Kidney (tissue), 14 donors: Measurements from ENCODE around the gene PHTF2. TPM values are rescaled to one million over a fixed set of nuclear protein-coding genes. Genes with fewer than 3 reads are reported as not detected.

Experiments used
- DNase-seq, 5 donors: peaks; one replicate each; pipeline ENCODE4 v3.0.0-alpha.2; 2013 to 2020
- FAIRE-seq: peaks from 2 replicates; lab custom pipeline; 2012; peaks lifted over from hg19 to GRCh38; lab: Jason Lieb, UNC
- H3K27ac ChIP-seq, 2 donors: one replicate each; pipeline ENCODE4 v1.7.0; 2013; ENCODE audit warnings: low read depth in 2 of 2, low read length in 2 of 2, inconsistent platforms in 1 of 2
- H3K27me3 ChIP-seq: one replicate; pipeline ENCODE4 v1.7.1; 2013; ENCODE audit warnings: low read length, inconsistent platforms; ENCODE audit not compliant: control insufficient read depth, insufficient read depth
- H3K36me3 ChIP-seq, 3 donors: one replicate each; pipeline versions ENCODE4 v1.7.0 to v1.7.1; 2013; ENCODE audit warnings: low read length in 3 of 3, control low read depth in 1 of 3, inconsistent platforms in 1 of 3; ENCODE audit not compliant: insufficient read depth in 3 of 3, control insufficient read depth in 2 of 3
- H3K4me1 ChIP-seq, 3 donors: one replicate each; pipeline versions ENCODE4 v1.7.0 to v1.7.1; 2013; ENCODE audit warnings: low read length in 3 of 3, inconsistent platforms in 1 of 3, low read depth in 1 of 3; ENCODE audit not compliant: control insufficient read depth in 2 of 3, insufficient read depth in 2 of 3
- H3K4me3 ChIP-seq, 3 donors: one replicate each; pipeline versions ENCODE4 v1.7.0 to v1.8.1; 2013; ENCODE audit warnings: low read length in 3 of 3, control low read depth in 1 of 3, inconsistent platforms in 1 of 3
- H3K9ac ChIP-seq, 3 donors: one replicate each; pipeline versions ENCODE4 v1.7.0 to v1.7.1; 2013; ENCODE audit warnings: low read length in 3 of 3, control low read depth in 1 of 3, inconsistent platforms in 1 of 3
- H3K9me3 ChIP-seq, 3 donors: one replicate each; pipeline versions ENCODE4 v1.7.0 to v1.7.1; 2013; ENCODE audit warnings: low read length in 3 of 3, control low read depth in 1 of 3, inconsistent platforms in 1 of 3; ENCODE audit not compliant: control insufficient read depth in 2 of 3, insufficient read depth in 1 of 3
- CTCF ChIP-seq: IDR thresholded peaks from 3 replicates; pipeline ENCODE4 v1.5.1; 2012; ENCODE audit warnings: mild to moderate bottlenecking, moderate library complexity, borderline replicate concordance; ENCODE audit not compliant: insufficient read depth; ENCODE audit errors: extremely low read depth
- intact Hi-C: fragments of 100-400 bp; cut with DNase I; formaldehyde crosslinking; loops from one replicate; pipeline ENCODE4 v1.11.1; 2022
- polyA plus RNA-seq: library from polyadenylated mRNA; stranded (reverse); fragments of 350-450 nt; fragmentation: Illumina TruSeq; extraction: RNeasy Lipid Tissue Mini Kit (QIAGEN cat#74804); gene quantifications from one replicate; pipeline ENCODE4 v1.2.3, GENCODE V29; 2014; ENCODE audit warnings: low read depth, low replicate concordance; ENCODE audit not compliant: insufficient read depth
- total RNA-seq: library from RNA; stranded (reverse); fragmentation: NEBNext Ultra II Directional; extraction: Animal tissue kit (Norgen Biotek cat#: 25700); gene quantifications from one replicate; pipeline ENCODE4 v1.2.1, GENCODE V29; 2021
- donor health status: control.
- donor health status: control.
- donor health status: control.
- donor health status: control.
- donor health status: control.
- donor health status: DM: yes; HTN: yes; CAD: no.
- donor health status: Normal renal cell carcinoma (clear cell type).

PHTF2 gene
- total and polyA plus RNA-seq, 2 donors from 2014 or later: 6.0 to 13.8 TPM

GRCh38 chr7:77908664-77909063 lies 110.1 kb downstream of the PHTF2 start:
- H3K4me3 ChIP-seq: no peak overlapping the region
- FAIRE-seq: no peak
- no peak overlapping the region for H3K27ac ChIP-seq
- intact Hi-C loops: no loop called here
- no peaks in the 10 kb centered on the region for H3K9me3 ChIP-seq
- H3K9ac ChIP-seq: no peak overlapping the region
- H3K36me3 ChIP-seq: peaks cover 0 to 2% (median 0%) of the 10 kb centered on the region in 3 donors
- no peak for TF ChIP-seq CTCF
- H3K4me1 ChIP-seq: no peaks in the 10 kb centered on the region
- no peaks in the 10 kb centered on the region for H3K27me3 ChIP-seq
- no peak for DNase-seq

- FAIRE-seq (no peak), DNase-seq (no peak)
- no peak overlapping the region for H3K27ac ChIP-seq
- H3K4me1 ChIP-seq: no peaks in the 10 kb centered on the region
- no peaks in the 10 kb centered on the region for H3K27me3 ChIP-seq
- intact Hi-C loops: no loop called here
- no peak for TF ChIP-seq CTCF
- peaks cover 0 to 2% (median 0%) of the 10 kb centered on the region in 3 donors for H3K36me3 ChIP-seq
- H3K9ac ChIP-seq: no peak overlapping the region
- H3K9me3 ChIP-seq: no peaks in the 10 kb centered on the region
- no peak overlapping the region for H3K4me3 ChIP-seq
Observed at GRCh38 chr7:77910124-77910523, 111.6 kb downstream of the PHTF2 start.

GRCh38 chr7:77912293-77912692 lies 113.7 kb downstream of the PHTF2 start:
- peaks cover 0 to 2% (median 0%) of the 10 kb centered on the region in 3 donors for H3K36me3 ChIP-seq
- no peak overlapping the region for H3K9ac ChIP-seq
- intact Hi-C loops: no loop called here
- H3K27ac ChIP-seq: no peak overlapping the region
- no peak overlapping the region for H3K4me3 ChIP-seq
- H3K9me3 ChIP-seq: no peaks in the 10 kb centered on the region
- no peaks in the 10 kb centered on the region for H3K27me3 ChIP-seq
- DNase-seq (no peak), FAIRE-seq (no peak)
- no peak for TF ChIP-seq CTCF
- H3K4me1 ChIP-seq: no peaks in the 10 kb centered on the region
